Superior temporal gyrus (tissue), 1 donor: Measurements from ENCODE around the gene SRC.

Experiments used
- DNase-seq: peaks from one replicate; pipeline ENCODE4 v3.0.0-alpha.2; 2016; ENCODE audit errors: extremely low spot score

SRC gene

DNA sequence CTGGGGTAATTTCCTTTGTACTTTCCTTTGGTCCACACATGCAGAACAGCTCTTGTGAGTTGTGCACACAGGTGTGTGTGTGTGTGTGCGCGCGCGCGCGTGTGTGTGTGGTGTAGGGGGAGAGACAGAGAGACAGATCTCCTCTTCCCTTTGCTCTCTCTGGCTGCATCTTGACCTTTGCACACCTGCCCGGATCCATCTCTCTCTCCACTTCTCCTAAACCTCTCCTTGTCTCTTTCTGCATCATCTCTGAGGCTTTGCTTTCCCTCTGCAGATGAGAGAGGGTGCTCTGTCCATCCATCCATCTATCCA lies 67.0 kb downstream of the SRC start:
- no peak for DNase-seq

DNA sequence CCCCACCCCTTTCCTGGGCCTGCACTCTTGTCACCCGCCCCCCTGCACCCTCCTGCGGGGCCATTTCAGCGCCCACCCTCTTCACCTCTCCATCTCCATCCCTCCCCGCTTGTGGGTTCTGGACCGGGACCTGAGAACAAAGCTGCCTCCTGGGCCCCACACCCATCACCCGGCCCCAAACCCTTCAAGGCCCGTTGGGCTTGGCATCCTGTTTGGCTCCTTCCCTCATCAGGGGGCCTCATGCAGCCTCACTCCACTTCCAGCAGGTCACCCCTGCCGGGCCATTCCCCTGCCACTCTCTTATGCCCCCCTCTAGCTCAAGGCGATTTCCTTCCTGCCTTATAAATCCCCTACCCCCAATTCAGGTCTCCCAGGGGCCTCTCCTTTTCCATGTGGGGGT lies 67.4 kb downstream of the SRC start:
- DNase-seq: no peak

- DNase-seq: no peak
Measured at GRCh38 chr20:37414224-37415035, 68.5 kb downstream of the SRC start.

- DNase-seq: no peak
Measured at GRCh38 chr20:37415118-37416085, 69.5 kb downstream of the SRC start.

GRCh38 chr20:37416100-37416847 lies 70.3 kb downstream of the SRC start:
- no peak for DNase-seq

DNA sequence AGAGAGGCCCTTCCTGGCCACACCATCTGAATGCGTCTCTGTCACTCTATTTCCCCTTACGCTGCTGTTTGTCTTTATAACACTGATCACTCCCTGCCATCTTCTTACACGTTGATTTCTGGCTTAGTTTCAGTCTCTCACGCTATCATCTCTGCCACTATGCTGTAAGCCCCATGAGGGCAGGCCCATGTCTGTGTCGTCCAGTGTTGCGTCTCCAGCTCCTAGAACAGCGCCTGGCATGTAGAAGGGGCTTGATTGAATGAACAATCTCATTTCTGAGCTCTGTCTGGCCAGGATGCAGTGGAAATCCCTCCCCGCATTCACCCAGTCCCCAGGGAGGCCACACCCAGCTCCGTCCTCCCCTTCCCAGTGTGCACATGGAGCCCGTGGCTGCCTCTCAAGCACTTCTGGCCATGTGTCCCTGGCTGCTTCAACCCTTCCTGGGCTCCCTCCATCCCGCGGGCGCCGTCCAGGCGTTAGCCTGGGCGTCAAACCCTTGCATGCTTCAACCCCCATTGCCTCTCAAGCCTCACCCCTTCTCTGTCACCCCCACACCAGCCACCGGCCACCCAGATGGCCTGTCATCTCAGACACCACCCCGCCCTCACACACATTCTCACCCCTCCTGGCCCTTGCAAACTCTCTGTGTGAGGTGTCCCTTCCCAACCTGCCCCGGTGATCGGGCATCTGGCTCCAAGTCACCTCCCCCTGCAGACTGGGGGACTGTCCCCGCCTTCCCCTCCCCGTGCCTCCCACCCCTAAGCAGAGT lies 71.1 kb downstream of the SRC start:
- DNase-seq: no peak

DNA sequence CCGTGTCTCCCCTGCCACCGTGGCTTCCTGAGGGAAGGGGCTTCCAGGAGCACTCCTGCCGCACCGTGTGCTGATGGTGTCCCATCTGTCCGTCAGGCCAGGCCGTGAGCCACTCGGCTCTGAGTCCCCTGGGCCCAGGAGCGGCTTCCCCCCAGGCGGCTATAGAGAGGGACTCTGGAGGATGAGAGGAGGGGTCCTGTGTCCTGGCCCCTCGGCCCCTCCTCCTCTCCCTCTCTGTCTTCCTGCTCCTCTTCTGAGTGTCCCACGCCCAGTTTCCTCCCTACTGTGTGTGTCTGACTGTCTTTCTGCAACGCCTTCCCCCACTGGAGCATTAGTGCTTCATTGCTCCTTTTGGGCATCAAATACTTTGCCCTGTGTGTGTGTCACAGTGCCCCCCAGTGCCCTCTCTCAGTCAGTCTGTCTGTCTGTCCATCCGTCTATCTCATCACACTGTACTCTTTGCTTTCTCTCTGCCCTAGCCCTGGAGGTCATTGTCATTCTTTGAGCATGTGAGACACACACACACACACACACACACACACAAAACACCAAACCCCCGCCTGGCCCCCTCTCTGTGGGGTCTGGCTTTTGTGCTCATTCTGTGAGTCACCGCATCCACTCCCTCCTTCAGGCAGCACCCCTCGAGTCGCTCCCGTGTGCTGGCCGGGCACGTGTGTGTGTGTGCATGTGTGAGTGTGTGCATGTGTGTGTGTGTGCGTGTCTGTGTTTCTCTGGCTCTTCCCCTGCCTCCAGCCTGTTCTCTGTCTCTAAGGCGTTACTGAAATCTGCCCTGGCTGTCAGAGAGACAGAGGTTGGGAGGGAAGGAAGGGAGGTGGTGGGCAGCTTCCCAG lies 71.9 kb downstream of the SRC start:
- no peak for DNase-seq

DNA sequence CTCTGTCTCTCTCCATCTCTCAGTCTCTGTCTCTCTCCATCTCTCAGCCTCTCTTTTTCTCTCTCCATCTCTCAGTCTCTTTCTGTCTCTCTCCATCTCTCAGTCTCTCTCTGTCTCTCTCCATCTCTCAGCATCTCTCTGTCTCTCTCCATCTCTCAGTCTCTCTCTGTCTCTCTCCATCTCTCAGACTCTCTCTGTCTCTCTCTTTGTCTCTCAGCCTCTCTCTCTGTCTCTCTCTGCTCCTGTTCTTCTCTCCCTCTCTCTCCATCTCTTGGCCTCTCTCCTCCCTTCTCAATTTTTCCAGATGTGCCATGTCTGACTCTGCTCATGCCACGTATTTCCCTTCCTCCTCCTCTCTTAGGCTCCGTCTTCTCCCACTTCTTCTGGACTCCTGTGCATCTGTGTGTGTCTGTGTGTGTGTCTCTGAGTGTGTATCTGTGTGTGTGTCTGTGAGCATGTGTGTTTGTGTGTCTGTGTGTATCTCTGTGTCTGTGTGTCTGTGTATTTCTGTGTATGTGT lies 72.7 kb downstream of the SRC start:
- no peak for DNase-seq

- DNase-seq: no peak
Measured at GRCh38 chr20:37419307-37419706, 73.4 kb downstream of the SRC start.

DNA sequence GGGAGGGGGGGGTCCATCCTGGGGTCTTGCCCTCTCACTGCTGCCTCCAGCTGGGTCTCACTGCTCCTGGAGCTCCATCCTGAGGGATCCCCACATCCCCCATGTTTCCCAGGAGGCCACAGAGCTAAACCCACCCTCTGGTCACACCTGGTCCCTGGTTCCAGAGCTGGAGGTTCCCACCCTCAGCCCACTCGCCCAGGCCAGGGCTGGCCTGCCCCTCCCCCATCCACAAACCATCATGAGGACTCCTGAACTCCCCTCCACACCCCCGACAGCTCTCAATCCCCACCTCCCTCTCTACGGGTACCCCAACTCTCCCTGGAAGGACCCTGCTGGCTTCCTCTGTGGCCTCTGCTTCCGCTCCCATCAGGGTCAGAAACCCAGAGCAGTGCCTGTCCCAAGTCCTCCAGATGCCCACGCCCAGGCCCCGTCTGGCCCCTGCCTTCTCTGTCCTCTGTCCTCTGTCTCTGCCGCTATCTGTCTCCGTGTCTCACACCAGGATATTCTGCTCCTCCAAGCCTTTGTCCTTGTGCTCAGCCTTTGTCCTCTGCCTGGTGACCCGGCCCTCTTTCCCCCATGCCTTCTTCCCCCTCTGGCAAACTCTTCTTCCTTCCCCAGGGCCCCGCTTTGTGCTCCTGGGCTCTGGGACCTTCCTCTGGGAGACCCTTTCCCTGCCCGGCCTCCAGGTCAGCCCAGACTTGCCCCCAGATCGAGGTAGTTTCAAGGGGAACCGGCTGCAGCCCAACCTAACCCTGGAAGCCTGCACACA lies 74.0 kb downstream of the SRC start:
- no peak for DNase-seq

DNA sequence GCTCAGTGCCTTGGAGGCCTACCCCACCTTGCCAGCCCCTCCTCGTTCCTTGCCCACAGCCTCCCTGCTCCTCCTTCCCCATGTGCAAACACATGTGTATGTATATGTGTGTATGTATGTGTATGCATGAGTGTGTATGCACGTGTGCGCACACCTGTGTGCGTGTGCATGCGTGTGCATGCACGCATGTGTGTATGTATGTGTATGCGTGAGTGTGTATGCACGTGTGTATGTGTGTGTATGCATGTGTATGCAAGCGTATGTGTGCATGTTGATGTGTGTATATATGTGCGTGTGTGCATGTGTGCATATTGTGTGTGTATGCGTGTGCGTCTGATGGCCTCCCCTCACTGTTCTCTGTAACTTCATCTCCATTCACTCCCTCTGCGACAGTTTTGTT lies 74.7 kb downstream of the SRC start:
- DNase-seq: no peak

GRCh38 chr20:37421060-37421905 lies 75.3 kb downstream of the SRC start:
- no peak for DNase-seq

DNA sequence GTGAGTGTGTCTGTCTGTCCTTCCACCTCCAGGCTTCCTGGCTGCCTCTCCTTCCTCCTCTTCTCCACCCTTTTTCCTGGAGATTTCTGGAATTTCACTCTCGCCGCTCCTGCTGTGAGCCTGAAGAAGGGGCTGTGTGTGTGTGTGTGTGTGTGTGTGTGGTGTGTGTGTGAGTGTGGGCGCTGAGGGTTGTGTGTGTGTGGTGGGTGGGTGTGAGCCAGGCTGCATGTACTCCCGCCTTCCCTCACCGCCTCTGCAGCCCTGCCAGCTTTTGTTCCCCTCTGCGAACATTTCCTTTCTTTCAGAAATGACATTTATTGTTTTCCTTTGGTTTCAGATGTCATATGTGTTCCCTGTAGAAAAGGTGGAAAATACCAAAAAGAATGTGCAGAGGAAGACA lies 76.0 kb downstream of the SRC start:
- no peak for DNase-seq

- no peak for DNase-seq
Measured at GRCh38 chr20:37422791-37423286, 76.9 kb downstream of the SRC start.

- no peak for DNase-seq
Measured at GRCh38 chr20:37423545-37423944, 77.6 kb downstream of the SRC start.

- DNase-seq: no peak
Measured at GRCh38 chr20:37424062-37424851, 78.3 kb downstream of the SRC start.

- no peak for DNase-seq
Measured at GRCh38 chr20:37425103-37425625, 79.2 kb downstream of the SRC start.
